Middle frontal gyrus (tissue), 1 donor: Measurements from ENCODE around the gene THOC7.

ENCODE experiments used
- DNase-seq: peaks from one replicate; pipeline ENCODE4 v3.0.0-alpha.2; 2015; ENCODE audit warnings: low spot score; ENCODE audit errors: extremely low spot score

THOC7 gene

GRCh38 chr3:63863150-63864007, at the start of gene THOC7, which contains the start of gene ATXN7:
TSS of gene THOC7 (minus strand) at chr3:63863805. CDS start at chr3:63863790, 15 bp downstream.
TSS of gene ATXN7 (plus strand) at chr3:63863867. CDS start at chr3:63912599, 48,732 bp downstream.
- DNase-seq = peak; percentile 37

DNA sequence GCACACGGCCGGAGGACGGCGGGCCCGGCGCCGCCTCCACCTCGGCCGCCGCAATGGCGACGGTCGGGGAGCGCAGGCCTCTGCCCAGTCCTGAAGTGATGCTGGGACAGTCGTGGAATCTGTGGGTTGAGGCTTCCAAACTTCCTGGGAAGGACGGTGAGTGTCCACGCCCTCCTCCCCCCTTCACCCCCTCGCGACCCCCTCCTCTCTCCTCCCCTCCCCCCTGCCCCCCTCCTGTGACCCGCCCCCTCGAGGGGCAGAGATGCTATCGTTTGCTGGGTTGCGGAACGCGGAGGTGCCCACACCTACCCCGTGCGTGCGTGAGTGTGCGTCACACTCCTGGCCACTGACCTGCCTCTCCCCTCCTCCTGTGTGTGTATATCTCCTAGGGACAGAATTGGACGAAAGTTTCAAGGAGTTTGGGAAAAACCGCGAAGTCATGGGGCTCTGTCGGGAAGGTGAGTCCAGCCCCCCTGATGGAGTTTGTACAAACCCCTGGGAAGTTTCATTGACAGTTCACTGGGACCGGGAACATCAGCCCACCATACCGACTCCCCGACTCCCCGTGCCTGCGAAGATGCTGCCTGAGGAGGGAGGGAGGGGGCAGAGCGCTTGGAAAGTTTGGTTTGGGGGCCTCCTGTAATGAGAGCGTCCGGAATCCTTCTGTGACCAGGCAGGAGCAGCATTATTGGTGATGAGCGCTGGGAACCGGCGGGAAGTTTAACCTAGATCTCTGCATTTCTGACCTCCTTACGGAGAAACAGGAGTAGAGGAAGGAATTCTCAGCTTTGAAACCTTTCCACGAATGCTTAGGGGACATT, 49.4 kb upstream of the THOC7 start:
- DNase-seq = no peak

- peak; percentile 56 for DNase-seq
Measured at GRCh38 chr3:63911873-63912767, 48.5 kb upstream of the THOC7 start, which contains the start of gene SCAANT1. TSS of gene SCAANT1 (minus strand) at chr3:63912383.

GRCh38 chr3:63911509-63911872, 47.9 kb upstream of the THOC7 start:
- no peak for DNase-seq

GRCh38 chr3:63910891-63911290, 47.3 kb upstream of the THOC7 start:
- DNase-seq = no peak

DNA sequence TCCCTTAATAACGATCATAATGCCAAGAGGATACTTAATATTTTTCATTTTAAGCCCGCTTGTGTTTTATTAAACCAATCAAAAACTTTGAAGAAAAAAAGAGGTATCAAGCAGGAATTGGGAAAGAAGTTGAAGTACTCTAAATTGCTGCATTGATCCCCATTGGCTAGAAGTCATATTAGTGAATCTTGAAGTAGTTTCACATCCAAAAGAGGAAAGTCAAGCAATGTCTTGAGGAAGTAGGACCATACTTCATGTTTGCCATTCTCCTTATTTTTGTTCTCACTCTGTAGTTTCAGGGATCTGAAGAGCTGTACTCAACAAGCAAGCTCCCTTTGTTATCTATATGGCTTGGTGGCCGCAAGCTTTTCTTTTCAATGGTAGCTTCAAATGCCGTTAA, 46.4 kb upstream of the THOC7 start:
- DNase-seq = no peak

DNA sequence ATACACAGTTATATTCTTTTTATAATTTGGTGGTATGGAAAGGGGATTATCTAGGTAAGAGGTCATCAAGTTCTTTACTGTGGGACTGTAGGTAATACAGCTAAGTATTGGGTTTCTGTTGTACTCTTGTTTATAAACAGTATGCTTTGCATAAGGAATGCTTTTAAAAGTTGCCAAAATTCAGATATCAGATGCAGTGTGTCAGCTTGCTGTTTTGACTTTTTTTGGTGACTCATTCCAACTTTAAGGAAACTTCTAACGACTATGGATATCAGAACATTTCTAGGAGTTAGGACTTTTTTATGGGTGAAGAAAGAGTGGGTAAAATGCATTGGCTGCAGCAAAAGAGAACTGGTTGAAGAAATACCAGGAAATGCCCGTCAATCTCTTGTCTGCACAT, 45.8 kb upstream of the THOC7 start:
- no peak for DNase-seq

DNA sequence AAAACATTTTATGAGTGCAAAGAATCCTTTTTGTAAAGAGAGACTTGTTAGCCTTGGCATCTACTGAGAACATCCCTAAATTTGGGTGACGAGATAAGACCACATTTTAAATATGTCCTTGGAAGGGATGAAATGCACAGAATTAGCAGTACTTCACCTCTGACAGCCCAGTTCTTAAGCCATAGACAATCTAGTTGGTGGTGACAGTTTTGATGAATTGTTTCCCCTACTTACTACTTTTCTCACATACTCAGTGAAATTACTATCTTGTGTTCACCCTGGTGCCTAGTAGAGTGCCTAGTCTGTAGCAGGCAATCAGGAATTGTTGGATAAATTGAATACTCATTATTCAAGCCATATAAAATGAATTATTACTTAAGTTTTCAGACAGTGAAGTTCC, 45.2 kb upstream of the THOC7 start:
- DNase-seq = no peak

DNA sequence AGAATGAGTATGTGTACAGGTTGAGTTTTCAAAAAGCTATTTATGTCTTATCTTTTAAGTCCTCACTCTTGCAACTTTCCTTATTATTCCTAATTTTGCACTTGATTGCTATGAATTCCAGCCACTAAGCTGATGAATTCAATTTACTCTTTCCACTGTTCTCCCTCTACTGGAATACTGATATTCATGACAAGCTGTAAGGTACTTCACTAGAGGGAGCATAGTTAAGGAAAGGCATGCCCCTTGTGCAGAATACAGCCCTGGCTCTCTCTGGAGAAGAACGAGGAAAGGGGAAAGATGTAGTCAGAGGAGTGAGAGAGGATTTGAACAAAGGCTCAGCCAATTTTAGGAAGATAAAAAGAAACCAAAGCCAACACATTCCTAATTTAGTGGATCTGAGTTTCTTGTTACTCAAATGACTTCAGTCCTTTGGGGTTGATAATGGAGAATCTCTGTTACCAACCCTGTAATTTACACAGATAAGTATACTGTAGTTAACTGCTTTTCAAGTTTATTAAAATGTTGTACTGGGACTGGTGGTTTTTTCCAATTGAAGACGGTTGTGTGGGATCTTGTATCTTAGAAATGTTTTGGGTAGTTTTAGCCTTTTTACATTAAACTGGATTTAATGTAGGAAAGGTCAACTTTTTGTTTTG, 44.6 kb upstream of the THOC7 start:
- DNase-seq = no peak

- no peak for DNase-seq
Measured at GRCh38 chr3:63905731-63906620, 42.4 kb upstream of the THOC7 start.

DNA sequence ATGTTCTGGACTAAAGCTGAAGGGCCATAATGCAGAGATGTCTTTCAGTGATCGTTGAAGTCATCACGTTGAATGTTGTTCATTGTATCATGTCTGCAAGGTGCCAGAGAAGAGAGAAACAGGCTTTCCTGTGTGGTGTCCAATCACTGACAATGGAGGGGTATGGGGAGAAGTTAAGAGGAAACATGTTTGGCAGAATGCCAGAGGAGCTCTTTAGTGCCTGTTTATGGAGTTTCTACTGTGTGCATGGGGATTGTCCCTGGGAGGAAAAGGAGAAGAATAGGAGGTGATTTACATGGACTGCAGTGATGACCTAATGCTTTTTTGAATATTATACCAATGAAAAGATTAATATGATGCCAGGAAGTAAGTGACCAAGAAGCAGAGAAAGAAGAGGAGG, 36.9 kb upstream of the THOC7 start:
- DNase-seq = no peak

DNA sequence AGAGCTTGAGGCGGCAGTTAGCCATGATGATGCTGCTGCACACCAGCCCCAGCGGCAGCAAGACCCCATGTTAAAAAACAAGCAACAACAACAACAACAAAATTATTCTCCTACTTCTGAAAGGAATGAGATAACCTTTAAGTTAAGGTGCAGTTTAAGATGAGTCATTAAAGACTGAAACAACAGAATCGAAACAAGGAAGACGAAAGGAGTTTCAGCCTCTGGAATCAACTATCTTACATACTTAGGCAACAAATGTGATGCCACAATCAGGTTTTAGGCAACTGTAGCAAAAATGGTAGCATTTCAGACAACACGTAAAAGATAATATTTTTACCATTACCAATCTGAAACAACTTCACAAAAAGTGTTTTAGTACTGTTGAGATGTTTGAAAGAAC, 36.4 kb upstream of the THOC7 start:
- no peak for DNase-seq

- no peak for DNase-seq
Measured at GRCh38 chr3:63896332-63897030, 32.9 kb upstream of the THOC7 start.

GRCh38 chr3:63895422-63896189, 32.0 kb upstream of the THOC7 start:
- no peak for DNase-seq

GRCh38 chr3:63892773-63893352, 29.3 kb upstream of the THOC7 start:
- no peak for DNase-seq

GRCh38 chr3:63891518-63891917, 27.9 kb upstream of the THOC7 start:
- no peak for DNase-seq

DNA sequence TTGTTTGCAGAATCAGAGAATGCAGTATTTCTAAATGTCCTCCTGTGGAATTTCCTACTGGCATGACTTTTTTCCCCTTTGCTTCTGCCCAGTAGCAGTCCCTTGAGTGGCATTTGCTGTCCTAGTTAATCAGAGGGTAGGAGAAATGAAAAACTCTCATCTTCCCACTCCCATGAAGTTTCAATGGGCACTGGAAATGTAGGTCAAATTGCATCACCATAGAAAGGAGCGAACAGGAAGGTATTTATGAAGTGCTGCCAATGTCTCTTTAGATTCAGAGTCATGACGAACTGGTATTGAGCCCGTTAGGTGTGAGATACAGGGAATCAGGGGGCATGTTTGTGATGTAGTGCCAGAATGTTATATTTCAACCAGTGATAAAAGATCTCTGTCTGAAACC, 23.3 kb upstream of the THOC7 start:
- DNase-seq = no peak

- DNase-seq = no peak
Measured at GRCh38 chr3:63880653-63881052, 17.0 kb upstream of the THOC7 start.
